ENCODE data around the gene AARS2. TPM values are rescaled to one million over a fixed set of nuclear protein-coding genes. Genes with fewer than 3 reads are reported as not detected.

The AARS2 gene
- total and polyA plus RNA-seq, 2 of the 8 experiments (the other 6 are each of a cell fraction or from before 2014, with no cell fraction given), result 8.6 to 20.4 TPM

DNA sequence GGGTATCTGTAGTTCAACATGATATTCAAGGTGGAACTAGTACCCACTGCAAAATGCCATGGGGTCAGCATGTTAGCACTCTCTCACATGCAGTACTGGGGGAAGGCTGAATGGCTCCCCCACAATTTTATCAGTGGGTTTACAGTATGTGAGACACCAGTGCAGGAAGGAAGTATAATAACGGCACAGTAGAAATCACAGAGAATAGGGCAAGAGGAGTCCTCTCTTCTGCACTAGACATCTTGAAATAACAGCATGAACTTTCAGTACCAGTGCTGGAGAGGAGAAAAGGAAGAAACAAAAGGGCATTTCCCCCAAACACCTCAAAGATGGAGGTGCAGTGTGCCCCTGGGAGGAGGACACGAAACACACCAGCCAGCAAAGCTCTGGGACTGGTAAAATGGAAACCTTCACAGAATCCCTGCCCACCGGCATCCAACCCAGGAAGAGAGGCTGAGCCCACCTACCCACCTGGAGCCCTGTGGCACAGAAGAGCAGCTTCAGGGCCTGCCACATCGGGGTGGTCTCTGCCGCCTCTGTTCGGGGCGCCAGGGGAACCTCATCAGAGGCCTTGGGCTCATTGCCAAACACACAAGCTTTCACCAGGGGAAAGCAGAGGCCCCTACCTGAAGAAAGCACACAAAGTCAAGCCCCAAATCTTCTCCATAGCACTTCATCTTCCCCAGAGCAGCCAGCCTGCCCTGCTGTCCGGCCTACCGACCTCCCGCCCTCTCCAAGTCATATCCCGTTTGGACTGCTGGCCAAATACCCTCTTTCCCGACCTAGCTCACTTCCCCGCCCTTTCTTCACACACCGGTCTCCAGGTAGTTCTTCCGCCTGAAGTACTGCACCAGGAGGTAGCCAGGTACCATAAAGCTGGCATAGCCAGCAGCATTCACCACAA is 57.0 kb downstream of the AARS2 start (continued):
- TF ChIP-seq, protein P1, sequence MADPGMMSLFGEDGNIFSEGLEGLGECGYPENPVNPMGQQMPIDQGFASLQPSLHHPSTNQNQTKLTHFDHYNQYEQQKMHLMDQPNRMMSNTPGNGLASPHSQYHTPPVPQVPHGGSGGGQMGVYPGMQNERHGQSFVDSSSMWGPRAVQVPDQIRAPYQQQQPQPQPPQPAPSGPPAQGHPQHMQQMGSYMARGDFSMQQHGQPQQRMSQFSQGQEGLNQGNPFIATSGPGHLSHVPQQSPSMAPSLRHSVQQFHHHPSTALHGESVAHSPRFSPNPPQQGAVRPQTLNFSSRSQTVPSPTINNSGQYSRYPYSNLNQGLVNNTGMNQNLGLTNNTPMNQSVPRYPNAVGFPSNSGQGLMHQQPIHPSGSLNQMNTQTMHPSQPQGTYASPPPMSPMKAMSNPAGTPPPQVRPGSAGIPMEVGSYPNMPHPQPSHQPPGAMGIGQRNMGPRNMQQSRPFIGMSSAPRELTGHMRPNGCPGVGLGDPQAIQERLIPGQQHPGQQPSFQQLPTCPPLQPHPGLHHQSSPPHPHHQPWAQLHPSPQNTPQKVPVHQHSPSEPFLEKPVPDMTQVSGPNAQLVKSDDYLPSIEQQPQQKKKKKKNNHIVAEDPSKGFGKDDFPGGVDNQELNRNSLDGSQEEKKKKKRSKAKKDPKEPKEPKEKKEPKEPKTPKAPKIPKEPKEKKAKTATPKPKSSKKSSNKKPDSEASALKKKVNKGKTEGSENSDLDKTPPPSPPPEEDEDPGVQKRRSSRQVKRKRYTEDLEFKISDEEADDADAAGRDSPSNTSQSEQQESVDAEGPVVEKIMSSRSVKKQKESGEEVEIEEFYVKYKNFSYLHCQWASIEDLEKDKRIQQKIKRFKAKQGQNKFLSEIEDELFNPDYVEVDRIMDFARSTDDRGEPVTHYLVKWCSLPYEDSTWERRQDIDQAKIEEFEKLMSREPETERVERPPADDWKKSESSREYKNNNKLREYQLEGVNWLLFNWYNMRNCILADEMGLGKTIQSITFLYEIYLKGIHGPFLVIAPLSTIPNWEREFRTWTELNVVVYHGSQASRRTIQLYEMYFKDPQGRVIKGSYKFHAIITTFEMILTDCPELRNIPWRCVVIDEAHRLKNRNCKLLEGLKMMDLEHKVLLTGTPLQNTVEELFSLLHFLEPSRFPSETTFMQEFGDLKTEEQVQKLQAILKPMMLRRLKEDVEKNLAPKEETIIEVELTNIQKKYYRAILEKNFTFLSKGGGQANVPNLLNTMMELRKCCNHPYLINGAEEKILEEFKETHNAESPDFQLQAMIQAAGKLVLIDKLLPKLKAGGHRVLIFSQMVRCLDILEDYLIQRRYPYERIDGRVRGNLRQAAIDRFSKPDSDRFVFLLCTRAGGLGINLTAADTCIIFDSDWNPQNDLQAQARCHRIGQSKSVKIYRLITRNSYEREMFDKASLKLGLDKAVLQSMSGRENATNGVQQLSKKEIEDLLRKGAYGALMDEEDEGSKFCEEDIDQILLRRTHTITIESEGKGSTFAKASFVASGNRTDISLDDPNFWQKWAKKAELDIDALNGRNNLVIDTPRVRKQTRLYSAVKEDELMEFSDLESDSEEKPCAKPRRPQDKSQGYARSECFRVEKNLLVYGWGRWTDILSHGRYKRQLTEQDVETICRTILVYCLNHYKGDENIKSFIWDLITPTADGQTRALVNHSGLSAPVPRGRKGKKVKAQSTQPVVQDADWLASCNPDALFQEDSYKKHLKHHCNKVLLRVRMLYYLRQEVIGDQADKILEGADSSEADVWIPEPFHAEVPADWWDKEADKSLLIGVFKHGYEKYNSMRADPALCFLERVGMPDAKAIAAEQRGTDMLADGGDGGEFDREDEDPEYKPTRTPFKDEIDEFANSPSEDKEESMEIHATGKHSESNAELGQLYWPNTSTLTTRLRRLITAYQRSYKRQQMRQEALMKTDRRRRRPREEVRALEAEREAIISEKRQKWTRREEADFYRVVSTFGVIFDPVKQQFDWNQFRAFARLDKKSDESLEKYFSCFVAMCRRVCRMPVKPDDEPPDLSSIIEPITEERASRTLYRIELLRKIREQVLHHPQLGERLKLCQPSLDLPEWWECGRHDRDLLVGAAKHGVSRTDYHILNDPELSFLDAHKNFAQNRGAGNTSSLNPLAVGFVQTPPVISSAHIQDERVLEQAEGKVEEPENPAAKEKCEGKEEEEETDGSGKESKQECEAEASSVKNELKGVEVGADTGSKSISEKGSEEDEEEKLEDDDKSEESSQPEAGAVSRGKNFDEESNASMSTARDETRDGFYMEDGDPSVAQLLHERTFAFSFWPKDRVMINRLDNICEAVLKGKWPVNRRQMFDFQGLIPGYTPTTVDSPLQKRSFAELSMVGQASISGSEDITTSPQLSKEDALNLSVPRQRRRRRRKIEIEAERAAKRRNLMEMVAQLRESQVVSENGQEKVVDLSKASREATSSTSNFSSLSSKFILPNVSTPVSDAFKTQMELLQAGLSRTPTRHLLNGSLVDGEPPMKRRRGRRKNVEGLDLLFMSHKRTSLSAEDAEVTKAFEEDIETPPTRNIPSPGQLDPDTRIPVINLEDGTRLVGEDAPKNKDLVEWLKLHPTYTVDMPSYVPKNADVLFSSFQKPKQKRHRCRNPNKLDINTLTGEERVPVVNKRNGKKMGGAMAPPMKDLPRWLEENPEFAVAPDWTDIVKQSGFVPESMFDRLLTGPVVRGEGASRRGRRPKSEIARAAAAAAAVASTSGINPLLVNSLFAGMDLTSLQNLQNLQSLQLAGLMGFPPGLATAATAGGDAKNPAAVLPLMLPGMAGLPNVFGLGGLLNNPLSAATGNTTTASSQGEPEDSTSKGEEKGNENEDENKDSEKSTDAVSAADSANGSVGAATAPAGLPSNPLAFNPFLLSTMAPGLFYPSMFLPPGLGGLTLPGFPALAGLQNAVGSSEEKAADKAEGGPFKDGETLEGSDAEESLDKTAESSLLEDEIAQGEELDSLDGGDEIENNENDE (IDR thresholded peaks at IDR 0.05; ENCODE audit: insufficient replicate concordance, low read length), result no peak
- TF ChIP-seq POLR2A (IDR thresholded peaks at IDR 0.05; ENCODE audit: control extremely low read depth in 1 of 2, low read depth in 2 of 2, low read length in 2 of 2) (peak in 1 of 2 experiments; percentile 76; a peak in 2 of 3 replicates), POLR2AphosphoS5 (IDR thresholded peaks at IDR 0.05; ENCODE audit: low read depth, low read length) (peak; percentile 31; the same call in 1 of the 2 replicates), ASH2L (IDR thresholded peaks at IDR 0.05; ENCODE audit: low read length) (no peak)
